ENCODE data around the gene ATP2A1.

- TF ChIP-seq CTCF (conservative IDR thresholded peaks at IDR 0.05) (no peak), EZH2 (IDR thresholded peaks at IDR 0.05; ENCODE audit: low read depth) (no peak)
Observed at GRCh38 chr16:28943281-28943680, 65.0 kb downstream of the ATP2A1 start.
